IMR-90 (cell line): ENCODE results near the gene CD80. TPM values are rescaled to one million over a fixed set of nuclear protein-coding genes. Genes with fewer than 3 reads are reported as not detected.

Source experiments
- ATAC-seq: fragments of 200-7000 bp; cut with Tn5 transposase; 2 replicates; pipeline ENCODE4 v1.9.1; 2020; ENCODE audit warnings: low read depth, mild to moderate bottlenecking, moderate library complexity
- BruUV-seq: library from RNA; stranded (reverse); fragments of 400-500 nt; replicated peaks from 2 replicates; lab custom pipeline; 2021; lab: Mats Ljungman, UMichigan
- CTCF ChIA-PET: fragments of 300-600 bp; formaldehyde crosslinking; extraction: SDS; loops from one replicate; lab custom pipeline; 2021; ENCODE audit warnings: antibody characterized with exemption; lab: Yijun Ruan, JAX
- POLR2A ChIA-PET: fragments of 300-600 bp; sonication (Branson Sonifier 250); formaldehyde crosslinking; loops from one replicate; lab custom pipeline; 2022; ENCODE audit warnings: antibody characterized with exemption; ENCODE audit not compliant: unreplicated experiment; lab: Charles Lee
- DNase-seq: peaks from one replicate; pipeline ENCODE4 v3.0.0; 2013
- H2AFZ ChIP-seq: replicated peaks from 2 replicates; pipeline ENCODE3; 2013; ENCODE audit warnings: low read length, mild to moderate bottlenecking; ENCODE audit not compliant: poor library complexity
- H2AK5ac ChIP-seq: 2 replicates; pipeline ENCODE4 v1.6.1; 2013; ENCODE audit warnings: low read depth, low read length, inconsistent platforms
- H2AK9ac ChIP-seq: replicated peaks from 2 replicates; pipeline ENCODE3; 2013; ENCODE audit warnings: mild to moderate bottlenecking, low read depth, low read length, moderate library complexity; ENCODE audit not compliant: poor library complexity
- H2BK120ac ChIP-seq: 2 replicates; pipeline ENCODE4 v1.6.1; 2013; ENCODE audit warnings: low read depth, low read length, inconsistent platforms
- H2BK15ac ChIP-seq: 3 replicates; pipeline ENCODE4 v1.6.1; 2013; ENCODE audit warnings: low read depth, low read length, inconsistent platforms
- H2BK20ac ChIP-seq: 2 replicates; pipeline ENCODE4 v1.6.1; 2013; ENCODE audit warnings: low read depth, mild to moderate bottlenecking, inconsistent platforms, low read length, moderate library complexity
- H2BK5ac ChIP-seq: 2 replicates; pipeline ENCODE4 v1.6.1; 2013; ENCODE audit warnings: mild to moderate bottlenecking, low read depth, low read length, inconsistent platforms; ENCODE audit not compliant: poor library complexity, severe bottlenecking
- H3K14ac ChIP-seq: replicated peaks from 2 replicates; pipeline ENCODE4 v1.6.1; 2013; ENCODE audit warnings: low read depth, low read length, inconsistent platforms
- H3K18ac ChIP-seq: 2 replicates; pipeline ENCODE4 v1.6.1; 2013; ENCODE audit warnings: low read depth, low read length, control low read depth
- H3K23ac ChIP-seq: 2 replicates; pipeline ENCODE4 v1.6.1; 2013; ENCODE audit warnings: low read depth, low read length, inconsistent platforms
- H3K27ac ChIP-seq: 2 replicates; pipeline ENCODE4 v1.5.1; 2013; ENCODE audit warnings: mild to moderate bottlenecking, control low read depth, low read length; ENCODE audit not compliant: insufficient read depth
- H3K27me3 ChIP-seq: 2 replicates; pipeline ENCODE4 v1.6.1; 2013; ENCODE audit warnings: low read length; ENCODE audit not compliant: control insufficient read depth, insufficient read depth
- H3K36me3 ChIP-seq: 2 replicates; pipeline ENCODE4 v1.6.1; 2013; ENCODE audit warnings: low read length, mixed read lengths; ENCODE audit not compliant: control insufficient read depth, insufficient read depth
- H3K4ac ChIP-seq: 2 replicates; pipeline ENCODE4 v1.6.1; 2013; ENCODE audit warnings: low read depth, low read length, inconsistent platforms
- H3K4me1 ChIP-seq: 2 replicates; pipeline ENCODE4 v1.6.1; 2013; ENCODE audit warnings: low read length, mixed read lengths; ENCODE audit not compliant: control insufficient read depth, insufficient read depth
- H3K4me2 ChIP-seq: 2 replicates; pipeline ENCODE4 v1.6.1; 2013; ENCODE audit warnings: low read depth, mild to moderate bottlenecking, control low read depth, low read length, moderate library complexity
- H3K4me3 ChIP-seq: 2 replicates; pipeline ENCODE4 v1.5.1; 2013; ENCODE audit warnings: low read depth, mild to moderate bottlenecking, control low read depth, low read length, moderate library complexity; ENCODE audit not compliant: insufficient read depth
- H3K56ac ChIP-seq: 2 replicates; pipeline ENCODE4 v1.6.1; 2013; ENCODE audit warnings: low read length, inconsistent platforms; ENCODE audit not compliant: insufficient read depth; ENCODE audit errors: extremely low read depth
- H3K79me1 ChIP-seq, 2 experiments: 2 replicates each; pipeline ENCODE4 v1.6.1; 2013; ENCODE audit warnings: low read length in 2 of 2, inconsistent platforms in 1 of 2, low read depth in 1 of 2
- H3K9ac ChIP-seq: 2 replicates; pipeline ENCODE4 v1.6.1; 2013; ENCODE audit warnings: low read depth, low read length, control low read depth
- H3K9me1 ChIP-seq: 2 replicates; pipeline ENCODE4 v1.6.1; 2013; ENCODE audit warnings: low read length, inconsistent platforms; ENCODE audit not compliant: insufficient read depth
- H3K9me3 ChIP-seq: 2 replicates; pipeline ENCODE4 v1.6.1; 2013; ENCODE audit warnings: low read length; ENCODE audit not compliant: control insufficient read depth, insufficient read depth
- H4K20me1 ChIP-seq: 2 replicates; pipeline ENCODE4 v1.6.1; 2013; ENCODE audit warnings: low read length, inconsistent platforms; ENCODE audit not compliant: insufficient read depth
- H4K5ac ChIP-seq: 2 replicates; pipeline ENCODE4 v1.6.1; 2013; ENCODE audit warnings: mild to moderate bottlenecking, low read depth, low read length, control low read depth
- H4K8ac ChIP-seq, 2 experiments: 2 replicates each; pipeline ENCODE4 v1.6.1; 2013; ENCODE audit warnings: low read depth in 2 of 2, low read length in 2 of 2, control low read depth in 1 of 2, inconsistent platforms in 1 of 2
- H4K91ac ChIP-seq: 2 replicates; pipeline ENCODE4 v1.6.1; 2013; ENCODE audit warnings: low read depth, low read length, inconsistent platforms; ENCODE audit not compliant: insufficient read depth
- BHLHE40 ChIP-seq: fragments of 150-350 bp; IDR thresholded peaks from 2 replicates; pipeline ENCODE4 v1.6.1; 2016; ENCODE audit warnings: mild to moderate bottlenecking, low read depth, low read length
- CEBPB ChIP-seq: IDR thresholded peaks from 2 replicates; pipeline ENCODE4 v1.6.1; 2012; ENCODE audit warnings: low read depth, low read length, improper control_type of control experiment
- CHD1 ChIP-seq: IDR thresholded peaks from 2 replicates; pipeline ENCODE4 v1.6.1; 2012; ENCODE audit warnings: low read depth, low read length, improper control_type of control experiment
- FOS ChIP-seq: fragments of 150-350 bp; IDR thresholded peaks from 2 replicates; pipeline ENCODE4 v1.6.1; 2016; ENCODE audit warnings: low read depth, low read length
- MAFK ChIP-seq: IDR thresholded peaks from 2 replicates; pipeline ENCODE4 v1.6.1; 2012; ENCODE audit warnings: low read depth, low read length, improper control_type of control experiment
- MAZ ChIP-seq: IDR thresholded peaks from 2 replicates; pipeline ENCODE4 v1.6.1; 2012; ENCODE audit warnings: low read depth, mild to moderate bottlenecking, low read length, improper control_type of control experiment, moderate library complexity, borderline replicate concordance
- MXI1 ChIP-seq: IDR thresholded peaks from 2 replicates; pipeline ENCODE4 v1.6.1; 2012; ENCODE audit warnings: low read depth, mild to moderate bottlenecking, low read length, moderate library complexity, borderline replicate concordance
- NFE2L2 ChIP-seq: fragments of 150-350 bp; IDR thresholded peaks from 2 replicates; pipeline ENCODE4 v1.6.1; 2016; ENCODE audit warnings: low read depth, mild to moderate bottlenecking, low read length
- POLR2A ChIP-seq: IDR thresholded peaks from 2 replicates; pipeline ENCODE4 v1.6.1; 2012; ENCODE audit warnings: mild to moderate bottlenecking, low read depth, low read length
- RAD21 ChIP-seq: IDR thresholded peaks from 2 replicates; pipeline ENCODE4 v1.6.1; 2012; ENCODE audit warnings: low read length, improper control_type of control experiment
- RCOR1 ChIP-seq: IDR thresholded peaks from 2 replicates; pipeline ENCODE4 v1.6.1; 2012; ENCODE audit warnings: mild to moderate bottlenecking, low read length, improper control_type of control experiment; ENCODE audit not compliant: insufficient replicate concordance
- RFX5 ChIP-seq: IDR thresholded peaks from 2 replicates; pipeline ENCODE4 v1.8.0; 2012; ENCODE audit warnings: low read depth, mild to moderate bottlenecking, low read length, moderate library complexity
- SMC3 ChIP-seq: fragments of 150-350 bp; IDR thresholded peaks from 2 replicates; pipeline ENCODE4 v1.6.1; 2016; ENCODE audit warnings: low read depth, mild to moderate bottlenecking, antibody characterized with exemption, low read length, moderate library complexity
- WGBS, 2 experiments: methylation state at CpG; one replicate each; pipeline versions ENCODE4 v1.1.5 to v1.1.7; 2013; ENCODE audit warnings: missing lambda C conversion rate in 2 of 2; ENCODE audit not compliant: insufficient read length in 1 of 2; ENCODE audit errors: extremely low coverage in 2 of 2; 5-methylcytosine and 5-hydroxymethylcytosine counted together
- dilution Hi-C: fragments of 300-500 bp; cut with HindIII; formaldehyde crosslinking; loops from one replicate; pipeline ENCODE4 v1.14.3; 2018; ENCODE audit warnings: low sequenced_read_pairs; ENCODE audit not compliant: unreplicated experiment
- in situ Hi-C: fragments of 300-500 bp; cut with MboI; formaldehyde crosslinking; loops from 3 replicates; pipeline ENCODE4 v1.14.3; 2019; ENCODE audit warnings: low sequenced_read_pairs, inconsistent platforms, mixed read lengths
- intact Hi-C: fragments of 100-400 bp; cut with micrococcal nuclease; formaldehyde crosslinking; loops from 2 replicates; pipeline ENCODE4 v1.10.0; 2022
- polyA plus RNA-seq, 3 experiments: library from polyadenylated mRNA; depleted of rRNA; stranded (reverse); fragments of >200 nt; gene quantifications; 2 replicates each; pipeline ENCODE4 v1.2.3, GENCODE V29; 2012; ENCODE audit warnings: low replicate concordance in 1 of 3
- total RNA-seq: library from RNA; depleted of rRNA; stranded (reverse); fragments of >200 nt; gene quantifications from 2 replicates; pipeline ENCODE4 v1.2.3, GENCODE V29; 2012
- TF ChIP-seq, protein P1 (sequence below): fragments of 150-350 bp; IDR thresholded peaks from 2 replicates; pipeline ENCODE4 v1.6.1; 2017; ENCODE audit warnings: mild to moderate bottlenecking, antibody characterized with exemption, low read length, low read depth
- TF ChIP-seq, protein P2 (sequence below): fragments of 150-350 bp; IDR thresholded peaks from 2 replicates; pipeline ENCODE4 v1.6.1; 2016; ENCODE audit warnings: low read depth, mild to moderate bottlenecking, low read length, moderate library complexity, borderline replicate concordance
- TF ChIP-seq, protein P3 (sequence below): conservative IDR thresholded peaks from 2 replicates; pipeline ENCODE4 v1.5.1; 2012; ENCODE audit warnings: mild to moderate bottlenecking, low read depth, low read length, improper control_type of control experiment

CD80 gene
- total and polyA plus RNA-seq, 2 of the 4 experiments (the other 2 are of a cell fraction) = not detected

DNA sequence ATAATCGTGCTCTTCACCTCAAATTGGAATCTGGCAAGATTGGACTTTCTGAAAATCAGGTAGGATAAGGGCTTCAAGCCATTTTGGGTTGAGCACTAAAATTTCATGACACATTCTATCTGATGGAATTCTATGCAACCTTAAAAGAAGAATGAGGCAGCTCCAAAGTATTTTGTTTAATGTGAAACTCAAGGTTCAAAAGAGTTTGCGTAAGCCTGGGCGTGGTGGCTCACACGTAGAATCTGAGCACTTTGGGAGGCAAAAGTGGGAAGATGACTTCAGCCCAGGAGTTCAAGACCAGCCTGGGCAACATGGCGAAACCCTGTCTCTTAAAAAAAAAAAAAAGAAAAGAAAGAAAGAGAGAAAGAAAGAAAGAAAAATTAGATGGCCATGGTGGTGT, 34.7 kb upstream of the CD80 start:
- Histone ChIP-seq H4K8ac (no peak overlapping the region), H3K4me3 (no peak overlapping the region), H3K9me1 (no peaks in the 10 kb centered on the region), H3K23ac (no peak overlapping the region), H2BK15ac (no peak overlapping the region), H2AK5ac (no peak overlapping the region), H3K4me2 (no peak overlapping the region), H3K27ac (no peak overlapping the region), H3K27me3 (peaks cover 24% of the 10 kb centered on the region), H3K36me3 (no peaks in the 10 kb centered on the region), H2BK20ac (no peak overlapping the region), H3K14ac (no peak overlapping the region), H3K9me3 (no peaks in the 10 kb centered on the region), H3K4me1 (no peaks in the 10 kb centered on the region), H3K9ac (no peak overlapping the region), H2BK5ac (no peak overlapping the region), H3K79me1 (no peaks in the 10 kb centered on the region), H3K18ac (no peak overlapping the region), H2BK120ac (no peak overlapping the region), H2AK9ac (no peak overlapping the region), H3K4ac (no peak overlapping the region), H2AFZ (no peak overlapping the region), H4K20me1 (no peaks in the 10 kb centered on the region), H4K91ac (no peak overlapping the region), H4K5ac (no peak overlapping the region), H3K56ac (no peak overlapping the region)
- ChIA-PET CTCF (no interaction called here), POLR2A (no interaction called here)
- no TSS peak for BruUV-seq
- TF ChIP-seq MXI1 (no peak), NFE2L2 (no peak), CHD1 (no peak), RFX5 (no peak), FOS (no peak), POLR2A (no peak), CEBPB (no peak), MAZ (no peak), RAD21 (no peak), BHLHE40 (no peak), MAFK (no peak), SMC3 (no peak), RCOR1 (no peak)
- TF ChIP-seq, protein P1, sequence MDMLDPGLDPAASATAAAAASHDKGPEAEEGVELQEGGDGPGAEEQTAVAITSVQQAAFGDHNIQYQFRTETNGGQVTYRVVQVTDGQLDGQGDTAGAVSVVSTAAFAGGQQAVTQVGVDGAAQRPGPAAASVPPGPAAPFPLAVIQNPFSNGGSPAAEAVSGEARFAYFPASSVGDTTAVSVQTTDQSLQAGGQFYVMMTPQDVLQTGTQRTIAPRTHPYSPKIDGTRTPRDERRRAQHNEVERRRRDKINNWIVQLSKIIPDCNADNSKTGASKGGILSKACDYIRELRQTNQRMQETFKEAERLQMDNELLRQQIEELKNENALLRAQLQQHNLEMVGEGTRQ = no peak
- TF ChIP-seq, protein P2, sequence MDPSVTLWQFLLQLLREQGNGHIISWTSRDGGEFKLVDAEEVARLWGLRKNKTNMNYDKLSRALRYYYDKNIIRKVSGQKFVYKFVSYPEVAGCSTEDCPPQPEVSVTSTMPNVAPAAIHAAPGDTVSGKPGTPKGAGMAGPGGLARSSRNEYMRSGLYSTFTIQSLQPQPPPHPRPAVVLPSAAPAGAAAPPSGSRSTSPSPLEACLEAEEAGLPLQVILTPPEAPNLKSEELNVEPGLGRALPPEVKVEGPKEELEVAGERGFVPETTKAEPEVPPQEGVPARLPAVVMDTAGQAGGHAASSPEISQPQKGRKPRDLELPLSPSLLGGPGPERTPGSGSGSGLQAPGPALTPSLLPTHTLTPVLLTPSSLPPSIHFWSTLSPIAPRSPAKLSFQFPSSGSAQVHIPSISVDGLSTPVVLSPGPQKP = no peak
- TF ChIP-seq, protein P3, sequence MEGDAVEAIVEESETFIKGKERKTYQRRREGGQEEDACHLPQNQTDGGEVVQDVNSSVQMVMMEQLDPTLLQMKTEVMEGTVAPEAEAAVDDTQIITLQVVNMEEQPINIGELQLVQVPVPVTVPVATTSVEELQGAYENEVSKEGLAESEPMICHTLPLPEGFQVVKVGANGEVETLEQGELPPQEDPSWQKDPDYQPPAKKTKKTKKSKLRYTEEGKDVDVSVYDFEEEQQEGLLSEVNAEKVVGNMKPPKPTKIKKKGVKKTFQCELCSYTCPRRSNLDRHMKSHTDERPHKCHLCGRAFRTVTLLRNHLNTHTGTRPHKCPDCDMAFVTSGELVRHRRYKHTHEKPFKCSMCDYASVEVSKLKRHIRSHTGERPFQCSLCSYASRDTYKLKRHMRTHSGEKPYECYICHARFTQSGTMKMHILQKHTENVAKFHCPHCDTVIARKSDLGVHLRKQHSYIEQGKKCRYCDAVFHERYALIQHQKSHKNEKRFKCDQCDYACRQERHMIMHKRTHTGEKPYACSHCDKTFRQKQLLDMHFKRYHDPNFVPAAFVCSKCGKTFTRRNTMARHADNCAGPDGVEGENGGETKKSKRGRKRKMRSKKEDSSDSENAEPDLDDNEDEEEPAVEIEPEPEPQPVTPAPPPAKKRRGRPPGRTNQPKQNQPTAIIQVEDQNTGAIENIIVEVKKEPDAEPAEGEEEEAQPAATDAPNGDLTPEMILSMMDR = no peak
- ATAC-seq (no peak), DNase-seq (no peak)
- intact Hi-C loops (no loop called here), dilution Hi-C loops (no loop called here), in situ Hi-C loops (loop anchor here (25.0 kb wide), 1 partner anchor 707 kb away; no protein-coding TSS in a partner anchor)
- 80% methylated on average over 1 of the region's 5 CpGs; no CpG with 5 or more reads in 1 of the 2 experiments for WGBS, 2 experiments
